ENCODE measurements around the gene ZFR2. TPM values are rescaled to one million over a fixed set of nuclear protein-coding genes. Genes with fewer than 3 reads are reported as not detected.

ZFR2 gene
- total and polyA plus RNA-seq, 10 of the 15 experiments (the other 5 are each of a cell fraction or from before 2014, with no cell fraction given) = 0.18 TPM; not detected in 9

DNA sequence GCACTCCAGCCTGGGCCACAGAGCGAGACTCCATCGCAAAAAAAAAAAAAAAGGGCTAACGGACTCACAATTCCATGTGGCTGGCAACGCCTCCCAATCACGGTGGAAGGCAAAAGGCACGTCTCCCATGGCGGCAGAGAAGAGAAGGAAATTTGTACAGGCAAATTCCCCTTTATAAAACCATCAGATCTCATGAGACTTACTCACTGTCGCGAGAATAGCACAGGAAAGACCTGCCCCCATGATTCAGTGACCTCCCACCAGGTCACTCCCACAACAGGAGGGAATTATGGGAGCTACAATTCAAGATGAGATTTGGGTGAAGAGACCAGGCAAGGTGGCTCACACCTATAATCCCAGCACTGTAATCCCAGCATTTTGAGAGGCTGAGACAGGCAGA, 45.4 kb upstream of the ZFR2 start (continued):
- TF ChIP-seq E4F1 (IDR thresholded peaks at IDR 0.05; ENCODE audit: borderline replicate concordance, partially characterized antibody) (no peak), YY1 (IDR thresholded peaks at IDR 0.05; ENCODE audit: low read depth, low read length) (no peak), NFIC (IDR thresholded peaks at IDR 0.05; ENCODE audit: low read depth, low read length) (no peak)

- no peaks in the 10 kb centered on the region for H3K27me3 ChIP-seq (replicated peaks in 1 of 2; ENCODE audit: control insufficient read depth in 2 of 2, insufficient read depth in 2 of 2, low read length in 1 of 2)
- ATAC-seq (no peak), DNase-seq (ENCODE audit: low read depth, low spot score) (no peak), FAIRE-seq (no peak)
- no peaks in the 10 kb centered on the region for H3K36me3 ChIP-seq (ENCODE audit: control insufficient read depth in 2 of 2, insufficient read depth in 2 of 2, low read length in 1 of 2)
- ChIA-PET POLR2A (no interaction called here), RAD21 (ENCODE audit: unreplicated experiment) (no interaction called here), CTCF (no interaction called here), SMC1A (ENCODE audit: uncharacterized antibody, unreplicated experiment) (no interaction called here)
- H3K4me1 ChIP-seq (ENCODE audit: control insufficient read depth, insufficient read depth, low read length) = no peaks in the 10 kb centered on the region
- no peak overlapping the region for H3K4me3 ChIP-seq
- intact Hi-C loops (cut with micrococcal nuclease; ENCODE audit: unreplicated experiment) = no loop called here
- no TSS peak for BruUV-seq (replicated peaks)
- TF ChIP-seq HDAC6 (IDR thresholded peaks at IDR 0.05; ENCODE audit: unreplicated experiment) = no peak
- no peak overlapping the region for H3K4me2 ChIP-seq (ENCODE audit: control insufficient read depth, insufficient read depth)
- no peaks in the 10 kb centered on the region for H3K79me2 ChIP-seq (ENCODE audit: control insufficient read depth, insufficient read depth, low read length)
- no peak overlapping the region for H2AFZ ChIP-seq (ENCODE audit: control insufficient read depth, low read depth, low read length)
- H4K20me1 ChIP-seq (ENCODE audit: control insufficient read depth, insufficient read depth) = no peaks in the 10 kb centered on the region
- in situ Hi-C loops (cut with MboI) = no loop called here
- no peak overlapping the region for H3K9ac ChIP-seq (ENCODE audit: control insufficient read depth, insufficient read depth, low read length)
- no peaks in the 10 kb centered on the region; the same call in 2 of the 3 replicates for H3K9me3 ChIP-seq (replicated peaks; ENCODE audit: control insufficient read depth, insufficient read depth, low read length)
- WGBS (ENCODE audit: insufficient coverage, insufficient replicate concordance, low lambda C conversion rate, missing lambda C conversion rate) = 83% methylated on average over 1 of the region's 1 CpG
- H3K27ac ChIP-seq (ENCODE audit: control insufficient read depth, insufficient read depth) = no peak overlapping the region
Observed at GRCh38 chr19:3910105-3910504, 41.3 kb upstream of the ZFR2 start.
